Stimulated activated naive CD4-positive, alpha-beta T cell treated with Interleukin-2 at 50 U/mL for 16 hours (primary cell): ENCODE data around the gene SPNS3.

Experiments
- DNase-seq: peaks from one replicate; lab custom pipeline; 2025; lab: John Stamatoyannopoulos, UW

The SPNS3 gene

GRCh38 chr17:4426499-4427208 lies 7.1 kb upstream of the SPNS3 start:
- no peak for DNase-seq

- no peak for DNase-seq
These were observed 6.2 kb upstream of the SPNS3 start for GRCh38 chr17:4427505-4427904.

GRCh38 chr17:4436381-4436780 lies 2.6 kb downstream of the SPNS3 start:
- DNase-seq, result no peak

- no peak for DNase-seq
These were observed 3.1 kb downstream of the SPNS3 start for GRCh38 chr17:4436846-4437245.

GRCh38 chr17:4438162-4438944 lies 4.6 kb downstream of the SPNS3 start:
- no peak for DNase-seq

GRCh38 chr17:4440021-4440420 lies 6.3 kb downstream of the SPNS3 start:
- no peak for DNase-seq

GRCh38 chr17:4440690-4441686 lies 7.2 kb downstream of the SPNS3 start:
- no peak for DNase-seq

GRCh38 chr17:4442582-4442981 lies 8.8 kb downstream of the SPNS3 start:
- no peak for DNase-seq

GRCh38 chr17:4443476-4443875 lies 9.7 kb downstream of the SPNS3 start:
- no peak for DNase-seq

GRCh38 chr17:4444782-4445473 lies 11.2 kb downstream of the SPNS3 start:
- DNase-seq, result no peak

- DNase-seq, result no peak
These were observed 12.0 kb downstream of the SPNS3 start for GRCh38 chr17:4445731-4446130.

- DNase-seq, result no peak
These were observed 12.8 kb downstream of the SPNS3 start for GRCh38 chr17:4446326-4447071.

GRCh38 chr17:4448197-4448980 lies 14.6 kb downstream of the SPNS3 start:
- DNase-seq, result no peak

GRCh38 chr17:4449736-4450135 lies 16.0 kb downstream of the SPNS3 start:
- no peak for DNase-seq

GRCh38 chr17:4450710-4451316 lies 17.1 kb downstream of the SPNS3 start:
- no peak for DNase-seq

GRCh38 chr17:4453812-4454591 lies 20.3 kb downstream of the SPNS3 start:
- no peak for DNase-seq

- no peak for DNase-seq
These were observed 26.9 kb downstream of the SPNS3 start for GRCh38 chr17:4460661-4461060.

- DNase-seq, result no peak
These were observed 30.2 kb downstream of the SPNS3 start for GRCh38 chr17:4463818-4464476.
